Measurements from ENCODE around the gene SPEF1. TPM values are rescaled to one million over a fixed set of nuclear protein-coding genes. Genes with fewer than 3 reads are reported as not detected.

Gene SPEF1
- total and polyA plus RNA-seq, 2 experiments from 2014 or later, result 1.2 to 1.6 TPM

DNA sequence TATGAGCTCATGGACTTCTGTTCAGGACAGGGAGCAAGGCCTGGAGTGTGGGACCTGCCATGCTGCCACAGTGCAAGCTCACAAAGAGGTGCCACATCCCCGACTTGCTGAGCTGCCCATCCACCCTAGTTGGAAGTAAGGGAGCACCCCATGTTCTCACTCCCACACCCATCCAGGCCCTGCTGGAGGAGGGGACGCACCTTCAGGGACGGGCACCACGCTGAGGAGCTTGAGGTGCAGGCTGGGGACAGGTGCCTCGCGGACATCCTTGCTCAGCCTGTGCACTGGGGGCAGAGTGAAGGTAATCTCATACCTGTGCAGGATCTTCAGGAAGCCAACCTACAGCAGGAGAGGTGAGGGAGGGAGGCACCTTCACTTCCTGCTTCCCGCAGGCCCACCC lies 26.0 kb downstream of the SPEF1 start:
- TF ChIP-seq, protein P1, sequence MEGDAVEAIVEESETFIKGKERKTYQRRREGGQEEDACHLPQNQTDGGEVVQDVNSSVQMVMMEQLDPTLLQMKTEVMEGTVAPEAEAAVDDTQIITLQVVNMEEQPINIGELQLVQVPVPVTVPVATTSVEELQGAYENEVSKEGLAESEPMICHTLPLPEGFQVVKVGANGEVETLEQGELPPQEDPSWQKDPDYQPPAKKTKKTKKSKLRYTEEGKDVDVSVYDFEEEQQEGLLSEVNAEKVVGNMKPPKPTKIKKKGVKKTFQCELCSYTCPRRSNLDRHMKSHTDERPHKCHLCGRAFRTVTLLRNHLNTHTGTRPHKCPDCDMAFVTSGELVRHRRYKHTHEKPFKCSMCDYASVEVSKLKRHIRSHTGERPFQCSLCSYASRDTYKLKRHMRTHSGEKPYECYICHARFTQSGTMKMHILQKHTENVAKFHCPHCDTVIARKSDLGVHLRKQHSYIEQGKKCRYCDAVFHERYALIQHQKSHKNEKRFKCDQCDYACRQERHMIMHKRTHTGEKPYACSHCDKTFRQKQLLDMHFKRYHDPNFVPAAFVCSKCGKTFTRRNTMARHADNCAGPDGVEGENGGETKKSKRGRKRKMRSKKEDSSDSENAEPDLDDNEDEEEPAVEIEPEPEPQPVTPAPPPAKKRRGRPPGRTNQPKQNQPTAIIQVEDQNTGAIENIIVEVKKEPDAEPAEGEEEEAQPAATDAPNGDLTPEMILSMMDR (IDR thresholded peaks at IDR 0.05; ENCODE audit: low read depth, low read length), result no peak
- Histone ChIP-seq H3K27me3 (peaks cover 27% of the 10 kb centered on the region), H3K4me1 (ENCODE audit: low read depth) (no peaks in the 10 kb centered on the region), H3K36me3 (no peaks in the 10 kb centered on the region), H3K9me3 (ENCODE audit: low read depth) (no peaks in the 10 kb centered on the region), H3K27ac (no peak overlapping the region), H3K4me3 (no peak overlapping the region)
- no peak for DNase-seq (ENCODE audit: low read depth in 1 of 2, low spot score in 1 of 2)

DNA sequence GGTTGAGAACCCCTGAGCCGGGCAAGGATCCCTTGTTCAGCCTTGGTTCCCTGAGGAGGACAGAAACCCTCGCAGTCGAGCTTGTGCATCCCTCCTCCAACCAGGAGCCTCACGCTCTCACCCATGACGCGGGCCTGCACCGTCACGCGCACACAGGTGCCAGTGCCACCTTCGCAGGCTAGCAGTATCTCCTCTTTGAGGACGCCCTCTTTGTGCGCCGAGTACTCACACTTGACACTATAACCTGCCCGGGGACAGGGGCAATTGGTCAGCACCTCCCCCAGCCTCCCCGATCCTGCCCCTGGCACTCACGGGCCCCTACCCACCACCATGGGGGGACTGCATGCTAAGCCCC lies 27.0 kb downstream of the SPEF1 start:
- TF ChIP-seq, protein P1 (IDR thresholded peaks at IDR 0.05; ENCODE audit: low read depth, low read length), result no peak
- Histone ChIP-seq H3K9me3 (ENCODE audit: low read depth) (no peaks in the 10 kb centered on the region), H3K27me3 (peaks cover 37% of the 10 kb centered on the region), H3K27ac (no peak overlapping the region), H3K4me3 (no peak overlapping the region), H3K4me1 (ENCODE audit: low read depth) (no peaks in the 10 kb centered on the region), H3K36me3 (no peaks in the 10 kb centered on the region)
- no peak for DNase-seq (ENCODE audit: low read depth in 1 of 2, low spot score in 1 of 2)

DNA sequence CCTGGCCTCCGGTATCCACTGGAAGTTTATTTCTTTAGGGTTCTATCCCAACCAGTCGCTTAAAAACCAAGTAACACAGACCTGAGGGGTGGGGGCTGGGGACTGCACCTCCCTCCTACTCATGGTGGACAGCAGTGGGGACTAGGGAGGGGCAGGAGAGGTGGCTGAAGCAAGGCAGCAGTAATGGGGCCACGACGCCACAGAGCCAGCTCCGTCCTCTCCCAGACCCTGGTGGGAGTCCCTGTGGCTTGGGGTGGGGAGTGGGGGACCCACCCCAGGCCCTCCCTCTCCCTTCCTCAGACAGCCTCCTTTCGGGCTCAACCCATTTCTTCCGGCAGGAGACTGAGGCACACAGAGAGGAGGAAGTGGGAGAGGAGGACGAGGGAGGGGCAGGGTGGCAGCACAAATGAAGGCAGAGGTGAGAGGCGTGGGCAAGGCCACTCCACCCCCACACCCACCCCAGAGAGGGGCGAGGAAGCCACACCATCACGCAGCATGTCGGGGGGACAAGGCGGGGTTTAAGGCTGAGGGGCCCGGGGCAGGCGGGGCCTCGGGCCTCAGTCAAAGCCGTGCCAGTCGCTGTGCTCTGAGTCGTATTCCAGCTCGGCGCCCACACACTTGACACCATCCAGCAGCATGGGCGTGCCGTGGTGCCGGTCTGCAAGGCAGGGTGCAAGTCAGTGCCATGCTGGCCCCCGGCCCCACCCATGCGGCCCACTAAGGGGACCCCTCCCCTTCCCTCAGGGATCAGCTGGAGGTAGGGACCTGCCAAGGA lies 27.6 kb downstream of the SPEF1 start:
- no peak for DNase-seq (ENCODE audit: low read depth in 1 of 2, low spot score in 1 of 2)
- H3K9me3 ChIP-seq (ENCODE audit: low read depth), result no peaks in the 10 kb centered on the region

DNA sequence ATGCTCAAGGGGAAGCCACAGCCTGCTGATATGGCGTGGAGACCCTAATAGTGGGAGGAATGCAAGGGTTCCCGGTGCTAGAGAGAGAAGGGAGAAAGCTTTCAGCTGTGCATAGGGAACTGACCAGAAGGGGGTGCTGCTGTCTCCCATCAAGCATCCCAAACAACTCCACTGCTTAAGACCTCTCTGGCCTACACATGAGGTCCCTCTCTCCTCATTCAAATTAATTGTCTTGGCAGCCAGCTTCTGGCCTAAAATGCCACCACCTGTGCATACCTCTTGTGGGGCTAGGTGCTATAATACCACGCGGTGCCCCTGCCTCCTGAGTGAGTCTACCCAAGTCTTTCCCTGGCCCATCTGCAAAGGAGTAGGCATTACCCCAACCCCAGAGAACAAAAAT lies 28.1 kb downstream of the SPEF1 start:
- Histone ChIP-seq H3K27me3 (peaks cover 48% of the 10 kb centered on the region), H3K4me3 (no peak overlapping the region), H3K27ac (no peak overlapping the region), H3K36me3 (no peaks in the 10 kb centered on the region), H3K9me3 (ENCODE audit: low read depth) (no peaks in the 10 kb centered on the region), H3K4me1 (ENCODE audit: low read depth) (no peaks in the 10 kb centered on the region)
- TF ChIP-seq, protein P1 (IDR thresholded peaks at IDR 0.05; ENCODE audit: low read depth, low read length), result peak; percentile 88
- DNase-seq (ENCODE audit: low read depth in 1 of 2, low spot score in 1 of 2), result peak; percentile 68 to 84

More for the DNA sequence above, 27.6 kb downstream of the SPEF1 start:
- Histone ChIP-seq H3K4me1 (ENCODE audit: low read depth) (no peaks in the 10 kb centered on the region), H3K4me3 (no peak overlapping the region), H3K27me3 (peaks cover 42% of the 10 kb centered on the region), H3K27ac (no peak overlapping the region), H3K36me3 (no peaks in the 10 kb centered on the region)
- TF ChIP-seq, protein P1 (IDR thresholded peaks at IDR 0.05; ENCODE audit: low read depth, low read length), result no peak

DNA sequence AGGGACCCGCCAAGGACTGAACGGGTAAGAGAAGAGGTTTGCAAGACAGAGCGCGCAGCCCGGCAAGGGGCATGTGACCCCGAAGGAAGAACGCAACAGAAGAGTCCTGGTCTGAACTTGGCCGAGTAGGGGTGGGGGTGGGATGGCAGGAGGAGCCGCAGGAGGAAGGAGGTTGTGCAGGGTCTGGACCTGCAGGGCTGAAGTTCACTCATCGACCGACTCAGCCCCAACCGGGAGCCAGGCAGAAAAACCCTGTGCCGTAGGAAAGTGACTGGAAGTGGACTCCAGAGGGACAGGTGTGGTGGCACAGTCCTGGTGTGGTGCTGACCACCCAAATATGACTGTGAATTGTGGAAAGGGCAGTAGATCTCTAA lies 28.9 kb downstream of the SPEF1 start:
- peaks cover 53% of the 10 kb centered on the region for H3K27me3 ChIP-seq
- H3K4me1 ChIP-seq (ENCODE audit: low read depth), result no peaks in the 10 kb centered on the region
- no peaks in the 10 kb centered on the region for H3K9me3 ChIP-seq (ENCODE audit: low read depth)
- TF ChIP-seq, protein P1 (IDR thresholded peaks at IDR 0.05; ENCODE audit: low read depth, low read length), result no peak
- no peak for DNase-seq (ENCODE audit: low read depth in 1 of 2, low spot score in 1 of 2)
- H3K36me3 ChIP-seq, result no peaks in the 10 kb centered on the region
- no peak overlapping the region for H3K4me3 ChIP-seq
- H3K27ac ChIP-seq, result no peak overlapping the region
